Muscle of leg (tissue), 11 donors: ENCODE data around the gene UCP3. TPM values are rescaled to one million over a fixed set of nuclear protein-coding genes. Genes with fewer than 3 reads are reported as not detected.

Source experiments
- DNase-seq: peaks from one replicate; pipeline ENCODE4 v3.0.0; 2013
- H3K27ac ChIP-seq: one replicate; pipeline ENCODE4 v1.5.1; 2013; ENCODE audit warnings: mild to moderate bottlenecking, low read length, control low read depth
- H3K27me3 ChIP-seq: one replicate; pipeline ENCODE4 v1.6.1; 2013; ENCODE audit warnings: low read length; ENCODE audit not compliant: control insufficient read depth, insufficient read depth
- H3K36me3 ChIP-seq: one replicate; pipeline ENCODE4 v1.6.1; 2013; ENCODE audit warnings: low read length; ENCODE audit not compliant: control insufficient read depth, insufficient read depth
- H3K4me1 ChIP-seq: one replicate; pipeline ENCODE4 v1.6.1; 2013; ENCODE audit warnings: low read length; ENCODE audit not compliant: control insufficient read depth, insufficient read depth
- H3K4me3 ChIP-seq: one replicate; pipeline ENCODE4 v1.5.1; 2013; ENCODE audit warnings: low read length, control low read depth
- H3K9me3 ChIP-seq: replicated peaks from 2 replicates; pipeline ENCODE4 v1.6.1; 2013; ENCODE audit warnings: low read depth, low read length; ENCODE audit not compliant: control insufficient read depth
- WGBS: methylation state at CpG from one replicate; pipeline ENCODE4 v1.1.5; 2013; ENCODE audit warnings: missing lambda C conversion rate; ENCODE audit not compliant: insufficient coverage; 5-methylcytosine and 5-hydroxymethylcytosine counted together
- polyA plus RNA-seq, 8 donors: library from polyadenylated mRNA; unstranded; fragments of 120-200 nt; gene quantifications; one replicate each; pipeline versions ENCODE4 v1.2.1 to v1.2.3, GENCODE V29; 2013; ENCODE audit warnings: inconsistent platforms in 1 of 8, low replicate concordance in 1 of 8; ENCODE audit not compliant: insufficient read length in 8 of 8, insufficient read depth in 1 of 8
- total RNA-seq: library from RNA; stranded (reverse); fragments of 120-200 nt; gene quantifications from one replicate; pipeline ENCODE4 v1.2.4, GENCODE V29; 2013

Gene UCP3
- total and polyA plus RNA-seq, 9 donors, result 1.2 to 7.7 (median 3.3) TPM

- 73% methylated on average over 10 of the region's 15 CpGs for WGBS
- H3K36me3 ChIP-seq, result no peaks in the 10 kb centered on the region
- DNase-seq, result no peak
These were observed 40.4 kb downstream of the UCP3 start for GRCh38 chr11:73968356-73968966.

DNA sequence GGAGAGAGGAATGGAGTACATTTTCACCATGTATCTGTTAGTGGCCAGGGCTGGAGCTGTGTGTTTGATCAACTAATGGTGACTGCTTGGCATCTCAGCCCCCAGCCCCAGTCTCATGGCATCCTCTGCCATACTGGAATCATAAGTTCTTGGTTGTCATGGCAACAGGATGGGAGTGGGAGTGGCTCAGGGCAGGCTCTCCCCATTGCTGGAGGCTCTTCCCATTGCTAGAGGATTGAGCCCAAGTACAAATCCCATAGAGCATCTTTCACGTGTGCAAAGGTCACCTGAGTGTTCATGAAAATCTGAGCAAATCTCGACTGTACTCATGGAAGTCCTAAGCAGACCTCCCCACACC lies 43.1 kb downstream of the UCP3 start:
- Histone ChIP-seq H3K9me3 (no peaks in the 10 kb centered on the region), H3K27ac (no peak overlapping the region), H3K36me3 (no peaks in the 10 kb centered on the region), H3K4me1 (peaks cover 6% of the 10 kb centered on the region), H3K4me3 (no peak overlapping the region), H3K27me3 (no peaks in the 10 kb centered on the region)
- DNase-seq, result no peak
- no CpG with 5 or more reads among the region's 2 CpGs for WGBS

More at GRCh38 chr11:73968356-73968966, 40.4 kb downstream of the UCP3 start:
- no peak overlapping the region for H3K27ac ChIP-seq
- H3K4me3 ChIP-seq, result no peak overlapping the region
- H3K4me1 ChIP-seq, result peaks cover 12% of the 10 kb centered on the region
- no peaks in the 10 kb centered on the region for H3K9me3 ChIP-seq
- no peaks in the 10 kb centered on the region for H3K27me3 ChIP-seq

GRCh38 chr11:73965076-73965763 lies 43.7 kb downstream of the UCP3 start:
- H3K27ac ChIP-seq, result no peak overlapping the region
- no peak for DNase-seq
- WGBS, result 60% methylated on average over 1 of the region's 10 CpGs
- H3K36me3 ChIP-seq, result no peaks in the 10 kb centered on the region
- H3K4me3 ChIP-seq, result no peak overlapping the region
- peaks cover 6% of the 10 kb centered on the region for H3K4me1 ChIP-seq
- H3K27me3 ChIP-seq, result no peaks in the 10 kb centered on the region
- no peaks in the 10 kb centered on the region for H3K9me3 ChIP-seq

DNA sequence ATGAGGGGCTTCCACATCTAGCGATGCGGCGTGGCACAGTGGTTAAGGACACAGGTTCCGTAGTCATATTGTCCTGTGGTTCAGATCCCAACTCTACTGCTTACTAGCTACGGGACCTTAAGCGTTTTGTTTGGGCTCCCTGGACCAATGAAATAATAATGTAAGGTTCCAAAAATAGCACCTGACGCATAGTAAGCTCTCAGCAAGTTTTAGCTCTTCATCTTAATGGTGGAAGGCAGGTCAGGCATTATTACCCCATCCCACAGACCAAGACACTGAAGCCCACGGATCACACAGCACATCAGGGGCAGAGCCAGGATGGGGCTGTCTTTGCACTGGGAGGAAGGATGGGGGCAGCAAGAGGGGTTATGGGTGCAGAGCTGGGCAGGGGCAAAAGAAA lies 45.0 kb downstream of the UCP3 start:
- DNase-seq, result no peak
- Histone ChIP-seq H3K4me3 (no peak overlapping the region), H3K4me1 (peaks cover 6% of the 10 kb centered on the region), H3K9me3 (no peaks in the 10 kb centered on the region), H3K27ac (no peak overlapping the region), H3K27me3 (peaks cover 3% of the 10 kb centered on the region), H3K36me3 (no peaks in the 10 kb centered on the region)
- 93% methylated on average over 5 of the region's 8 CpGs for WGBS

GRCh38 chr11:73962101-73962705 lies 46.7 kb downstream of the UCP3 start:
- H3K27ac ChIP-seq, result no peak overlapping the region
- H3K4me3 ChIP-seq, result no peak overlapping the region
- no peaks in the 10 kb centered on the region for H3K36me3 ChIP-seq
- peaks cover 14% of the 10 kb centered on the region for H3K27me3 ChIP-seq
- H3K4me1 ChIP-seq, result peaks cover 6% of the 10 kb centered on the region
- 89% methylated on average over 5 of the region's 7 CpGs for WGBS
- no peak for DNase-seq
- H3K9me3 ChIP-seq, result no peaks in the 10 kb centered on the region

- 63% methylated on average over 2 of the region's 4 CpGs for WGBS
- Histone ChIP-seq H3K27me3 (peaks cover 18% of the 10 kb centered on the region), H3K27ac (no peak overlapping the region), H3K4me3 (no peak overlapping the region), H3K9me3 (no peaks in the 10 kb centered on the region), H3K36me3 (no peaks in the 10 kb centered on the region), H3K4me1 (peaks cover 6% of the 10 kb centered on the region)
- no peak for DNase-seq
These were observed 47.6 kb downstream of the UCP3 start for GRCh38 chr11:73961321-73961720.

DNA sequence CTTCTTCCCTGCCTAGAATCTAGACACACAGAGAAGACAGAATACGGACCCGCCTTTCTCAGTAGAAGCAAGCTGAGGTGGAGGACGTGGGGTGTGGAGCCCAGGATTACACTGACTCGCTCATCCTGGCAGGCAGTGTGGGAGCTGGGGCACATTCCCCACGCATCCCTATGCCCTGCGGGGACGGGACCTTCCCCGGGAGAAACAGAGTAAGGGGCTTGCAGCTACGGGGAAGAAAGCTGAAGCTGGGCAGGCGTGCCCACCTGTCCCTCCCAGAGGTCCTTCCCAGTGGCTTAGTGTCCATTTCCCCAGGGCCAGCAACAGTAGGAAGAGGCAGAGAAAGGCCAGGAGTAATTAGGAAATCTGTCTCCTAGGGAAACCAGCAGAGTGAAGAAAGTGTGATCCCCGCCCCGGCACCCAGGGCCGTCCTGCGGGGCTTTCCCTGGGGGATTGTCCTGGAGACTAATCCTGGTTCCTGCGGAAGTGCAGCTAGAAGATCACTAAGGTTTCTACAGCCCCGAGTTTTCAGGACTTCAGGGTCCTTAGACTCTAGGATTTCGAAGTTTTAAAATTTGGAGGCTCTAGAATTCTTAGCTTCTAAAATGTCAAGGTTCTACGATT lies 50.3 kb downstream of the UCP3 start:
- no peak for DNase-seq
- Histone ChIP-seq H3K4me1 (no peaks in the 10 kb centered on the region), H3K36me3 (no peaks in the 10 kb centered on the region), H3K9me3 (no peaks in the 10 kb centered on the region), H3K27me3 (peaks cover 18% of the 10 kb centered on the region), H3K4me3 (no peak overlapping the region), H3K27ac (no peak overlapping the region)
- 76% methylated on average over 15 of the region's 18 CpGs for WGBS

DNA sequence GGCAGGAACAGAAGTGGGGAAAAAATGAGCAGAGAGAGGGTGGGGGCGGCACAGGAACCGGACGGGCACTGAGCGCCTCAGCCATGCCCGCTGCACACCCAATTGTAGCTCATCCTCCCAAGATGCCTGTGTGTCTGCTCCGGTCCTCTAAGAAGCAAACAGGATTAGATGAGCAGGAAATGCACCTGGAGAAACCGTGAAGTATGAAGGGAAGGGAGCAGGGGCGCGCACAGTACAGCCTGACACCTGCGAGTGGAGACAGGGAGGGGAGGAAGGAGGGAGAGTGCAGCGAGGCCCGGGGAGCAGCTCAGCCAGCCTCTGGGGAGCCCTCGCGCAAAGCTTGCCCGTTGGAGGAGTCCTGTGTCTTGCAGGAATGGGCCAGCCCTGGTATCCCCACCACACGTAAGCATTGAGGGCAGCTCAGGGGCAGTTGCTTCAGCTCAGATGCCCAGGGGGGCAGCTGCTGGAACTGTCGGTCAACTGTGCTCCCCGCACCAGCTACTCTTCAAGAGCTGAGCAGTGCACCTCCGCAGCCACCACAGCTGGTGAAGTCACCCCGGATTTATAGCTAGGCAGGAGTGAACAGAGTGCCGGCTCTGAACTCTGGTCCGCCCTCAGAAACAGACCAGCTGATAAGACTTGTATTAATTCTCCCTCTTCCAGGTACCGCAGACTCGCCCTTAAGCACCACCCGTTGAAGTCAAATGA lies 51.1 kb downstream of the UCP3 start:
- Histone ChIP-seq H3K27me3 (peaks cover 18% of the 10 kb centered on the region), H3K27ac (no peak overlapping the region), H3K36me3 (no peaks in the 10 kb centered on the region), H3K4me3 (no peak overlapping the region), H3K9me3 (no peaks in the 10 kb centered on the region), H3K4me1 (no peaks in the 10 kb centered on the region)
- DNase-seq, result no peak
- 39% methylated on average over 22 of the region's 25 CpGs for WGBS

DNA sequence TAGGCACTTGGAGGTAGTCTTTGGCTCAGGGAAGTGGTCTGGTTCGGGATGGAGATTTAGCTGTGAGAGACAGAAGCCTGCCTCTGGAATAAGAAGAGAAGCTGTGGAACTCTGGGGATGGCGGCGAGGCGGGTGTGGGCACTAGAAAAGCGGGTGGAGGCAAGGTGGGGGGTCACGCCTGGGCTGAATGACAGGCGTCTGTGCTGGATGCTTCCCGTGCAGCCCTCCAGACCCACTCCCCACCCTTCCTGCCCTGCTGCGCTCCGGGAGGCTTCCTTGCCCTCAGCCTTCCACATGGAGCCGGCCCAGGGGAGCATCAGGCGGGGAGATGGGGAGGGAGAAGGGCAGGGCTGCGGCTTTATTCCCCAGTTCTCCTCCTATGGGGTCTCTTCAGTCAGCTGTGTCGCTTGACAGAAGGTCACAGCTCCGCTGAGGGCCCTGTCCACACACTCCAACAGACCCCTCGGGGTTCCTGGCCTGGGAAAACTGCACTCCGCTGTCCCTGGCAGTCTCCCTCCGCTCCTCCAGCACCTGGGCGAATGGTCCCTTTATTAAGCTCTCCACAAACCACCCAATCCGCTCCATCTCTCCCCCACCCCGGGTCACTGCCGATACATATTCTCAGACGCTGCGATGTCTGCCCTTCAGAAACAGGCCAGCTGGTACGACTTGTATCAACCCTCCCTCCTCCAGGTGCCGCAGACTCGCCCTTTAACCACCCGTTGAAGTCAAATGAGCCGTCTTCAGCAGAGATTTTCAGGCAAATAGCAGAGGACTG lies 51.8 kb downstream of the UCP3 start:
- H3K4me1 ChIP-seq, result no peaks in the 10 kb centered on the region
- no peak overlapping the region for H3K4me3 ChIP-seq
- no peak for DNase-seq
- H3K9me3 ChIP-seq, result no peaks in the 10 kb centered on the region
- H3K27ac ChIP-seq, result no peak overlapping the region
- no peaks in the 10 kb centered on the region for H3K36me3 ChIP-seq
- 25% methylated on average over 14 of the region's 29 CpGs for WGBS
- peaks cover 18% of the 10 kb centered on the region for H3K27me3 ChIP-seq
